GM12878 (cell line): Measurements from ENCODE around the gene SPOCK1. TPM values are rescaled to one million over a fixed set of nuclear protein-coding genes. Genes with fewer than 3 reads are reported as not detected.

Experiments
- ATAC-seq: fragments of 200-7000 bp; cut with Tn5 transposase; 3 replicates; pipeline ENCODE4 v1.9.1; 2020; ENCODE audit warnings: mild to moderate bottlenecking, moderate library complexity
- BruUV-seq: library from RNA; stranded (reverse); fragments of 400-500 nt; replicated peaks from 2 replicates; lab custom pipeline; 2021; lab: Mats Ljungman, UMichigan
- CTCF ChIA-PET: fragments of 300-600 bp; sonication (Branson Sonifier 250); formaldehyde crosslinking; extraction: SDS; loops from one replicate; lab custom pipeline; 2021; ENCODE audit warnings: inconsistent platforms; lab: Yijun Ruan, JAX
- POLR2A ChIA-PET: fragments of 350-600 bp; formaldehyde crosslinking; extraction: SDS; loops from one replicate; lab custom pipeline; 2021; ENCODE audit warnings: inconsistent platforms; lab: Charles Lee
- RAD21 ChIA-PET: fragments of 300-600 bp; sonication (Branson Sonifier 250); formaldehyde crosslinking; loops from one replicate; lab custom pipeline; 2023; ENCODE audit warnings: antibody characterized with exemption; ENCODE audit not compliant: unreplicated experiment; lab: Charles Lee
- SMC1A ChIA-PET: fragments of 300-600 bp; sonication (Branson Sonifier 250); formaldehyde crosslinking; loops from one replicate; lab custom pipeline; 2023; ENCODE audit not compliant: unreplicated experiment, uncharacterized antibody; lab: Charles Lee
- DNase-seq: peaks from one replicate; pipeline ENCODE4 v3.0.0-alpha.2; 2011; ENCODE audit warnings: low read depth, low spot score
- FAIRE-seq: peaks from 3 replicates; lab custom pipeline; 2011; peaks lifted over from hg19 to GRCh38; lab: Jason Lieb, UNC
- H2AFZ ChIP-seq: 2 replicates; pipeline ENCODE4 v1.6.0; 2011; ENCODE audit warnings: low read depth, low read length, control low read depth; ENCODE audit not compliant: control insufficient read depth
- H3K27ac ChIP-seq: 2 replicates; pipeline ENCODE4 v1.5.1; 2011; ENCODE audit warnings: control low read depth; ENCODE audit not compliant: control insufficient read depth, insufficient read depth
- H3K27me3 ChIP-seq, 2 experiments: replicated peaks in 1 of 2; 2 replicates each; pipeline versions ENCODE4 v1.6.0 to v1.6.1; 2011; ENCODE audit warnings: low read length in 1 of 2; ENCODE audit not compliant: control insufficient read depth in 2 of 2, insufficient read depth in 2 of 2
- H3K36me3 ChIP-seq, 2 experiments: 2 replicates each; pipeline ENCODE4 v1.5.1; 2011; ENCODE audit warnings: low read length in 1 of 2; ENCODE audit not compliant: control insufficient read depth in 2 of 2, insufficient read depth in 2 of 2
- H3K4me1 ChIP-seq: 2 replicates; pipeline ENCODE4 v1.6.1; 2011; ENCODE audit warnings: mild to moderate bottlenecking, low read length, moderate library complexity, mixed read lengths; ENCODE audit not compliant: control insufficient read depth, insufficient read depth
- H3K4me2 ChIP-seq: 2 replicates; pipeline ENCODE4 v1.6.0; 2011; ENCODE audit warnings: control low read depth; ENCODE audit not compliant: control insufficient read depth, insufficient read depth
- H3K4me3 ChIP-seq: fragments of 200-600 bp; sonication (generic); 2 replicates; pipeline ENCODE4 v1.5.1; 2016
- H3K79me2 ChIP-seq: 2 replicates; pipeline ENCODE4 v1.6.0; 2011; ENCODE audit warnings: low read length; ENCODE audit not compliant: control insufficient read depth, insufficient read depth
- H3K9ac ChIP-seq: 2 replicates; pipeline ENCODE4 v1.8.0; 2011; ENCODE audit warnings: low read length, control low read depth, mixed read lengths; ENCODE audit not compliant: control insufficient read depth, insufficient read depth
- H3K9me3 ChIP-seq: replicated peaks from 3 replicates; pipeline ENCODE4 v1.5.1; 2011; ENCODE audit warnings: mild to moderate bottlenecking, low read length; ENCODE audit not compliant: control insufficient read depth, insufficient read depth
- H4K20me1 ChIP-seq: 2 replicates; pipeline ENCODE4 v1.6.0; 2011; ENCODE audit not compliant: control insufficient read depth, insufficient read depth
- BHLHE40 ChIP-seq, 2 experiments: fragments of 450-650 bp in 1 of 2; IDR thresholded peaks; 2 replicates each; pipeline ENCODE4 v1.6.1; 2011 to 2017; ENCODE audit warnings: low read depth in 2 of 2, borderline replicate concordance in 1 of 2, improper control_type of control experiment in 1 of 2, low read length in 1 of 2, mild to moderate bottlenecking in 1 of 2
- HCFC1 ChIP-seq: fragments of 150-350 bp; IDR thresholded peaks from 2 replicates; pipeline ENCODE4 v1.6.1; 2014; ENCODE audit warnings: low read length
- HDGF ChIP-seq: fragments of 450-650 bp; IDR thresholded peaks from 2 replicates; pipeline ENCODE4 v1.6.1; 2016; ENCODE audit warnings: antibody characterized with exemption
- JUNB ChIP-seq: IDR thresholded peaks from 2 replicates; pipeline ENCODE4 v1.6.1; 2016; ENCODE audit warnings: antibody characterized with exemption, mild to moderate bottlenecking
- MTA2 ChIP-seq: fragments of 450-650 bp; IDR thresholded peaks from 2 replicates; pipeline ENCODE4 v1.6.1; 2016; ENCODE audit warnings: low read depth, mild to moderate bottlenecking, moderate library complexity
- MTA3 ChIP-seq: IDR thresholded peaks from 2 replicates; pipeline ENCODE4 v1.6.1; 2012; ENCODE audit warnings: low read length, inconsistent platforms, borderline replicate concordance
- MYC ChIP-seq: IDR thresholded peaks from 2 replicates; pipeline ENCODE4 v1.6.1; 2011; ENCODE audit warnings: mild to moderate bottlenecking, low read length, moderate library complexity, inconsistent platforms; ENCODE audit not compliant: insufficient read depth, insufficient replicate concordance, insufficient read length, severe bottlenecking
- NFYA ChIP-seq: IDR thresholded peaks from 2 replicates; pipeline ENCODE4 v1.6.1; 2011; ENCODE audit warnings: low read depth, mild to moderate bottlenecking, low read length, improper control_type of control experiment, borderline replicate concordance
- NRF1 ChIP-seq: conservative IDR thresholded peaks from 2 replicates; pipeline ENCODE4 v1.6.1; 2011; ENCODE audit warnings: mild to moderate bottlenecking, low read depth, low read length, improper control_type of control experiment
- POLR2AphosphoS5 ChIP-seq: IDR thresholded peaks from 2 replicates; pipeline ENCODE4 v1.6.1; 2011; ENCODE audit warnings: mild to moderate bottlenecking, low read length, inconsistent platforms
- POU2F2 ChIP-seq: IDR thresholded peaks from 3 replicates; pipeline ENCODE4 v1.6.1; 2011; ENCODE audit warnings: low read depth, mild to moderate bottlenecking, low read length, borderline replicate concordance
- TCF3 ChIP-seq: IDR thresholded peaks from 2 replicates; pipeline ENCODE4 v1.6.1; 2012; ENCODE audit warnings: low read depth, mild to moderate bottlenecking, low read length, borderline replicate concordance; ENCODE audit not compliant: insufficient read depth
- WRNIP1 ChIP-seq: IDR thresholded peaks from 2 replicates; pipeline ENCODE4 v1.6.1; 2011; ENCODE audit warnings: low read depth, low read length, improper control_type of control experiment, borderline replicate concordance
- ZNF274 ChIP-seq: IDR thresholded peaks from one replicate; pipeline ENCODE4 v1.8.0; 2011; ENCODE audit not compliant: insufficient read length, insufficient read depth
- ZNF622 ChIP-seq: fragments of 450-650 bp; IDR thresholded peaks from 2 replicates; pipeline ENCODE4 v1.6.1; 2017; ENCODE audit warnings: mild to moderate bottlenecking, inconsistent platforms
- in situ Hi-C: fragments of 300-500 bp; cut with MboI; formaldehyde crosslinking; loops from 9 replicates; pipeline ENCODE4 v1.14.3; 2018; ENCODE audit warnings: mixed read lengths
- intact Hi-C: fragments of 100-400 bp; cut with micrococcal nuclease; formaldehyde crosslinking; loops from one replicate; pipeline ENCODE4 v1.14.2; 2022; ENCODE audit not compliant: unreplicated experiment
- polyA plus RNA-seq, 11 experiments: library from polyadenylated mRNA; depleted of rRNA in 4 of 11; unstranded in 6 of 11; stranded (reverse) in 5 of 11; fragments of >200 nt; fragmentation: Nextera tagmentation in 4 of 11; fragmentation: Illumina TruSeq in 1 of 11; extraction: Ambion mirVana in 4 of 11; extraction: Trizol in 1 of 11; gene quantifications; 1 replicate in 1 of 11; 2 replicates in 10 of 11; pipeline versions ENCODE4 v1.2.1 to v1.2.3, GENCODE V29; 2011 to 2016; ENCODE audit warnings: inconsistent platforms in 2 of 11, missing spikeins in 2 of 11, low read depth in 1 of 11
- total RNA-seq, 4 experiments: library from RNA; depleted of rRNA in 3 of 4; stranded (reverse); fragments of >200 nt in 3 of 4; fragmentation: Illumina TruSeq in 1 of 4; extraction: Trizol in 1 of 4; gene quantifications; 2 replicates each; pipeline versions ENCODE4 v1.2.1 to v1.2.3, GENCODE V29; 2013 to 2021
- TF ChIP-seq, protein P1 (sequence below): fragments of 450-650 bp; conservative IDR thresholded peaks from 2 replicates; pipeline ENCODE4 v1.6.1; 2017; ENCODE audit warnings: mild to moderate bottlenecking, moderate library complexity
- TF ChIP-seq, protein P2 (sequence below): IDR thresholded peaks from 2 replicates; pipeline ENCODE4 v1.6.1; 2011; ENCODE audit warnings: borderline replicate concordance, low read depth, mild to moderate bottlenecking, moderate library complexity, low read length; ENCODE audit not compliant: insufficient read depth, poor library complexity, severe bottlenecking
- TF ChIP-seq, protein P3 (sequence below): fragments of 450-650 bp; IDR thresholded peaks from 2 replicates; pipeline ENCODE4 v1.6.1; 2018; ENCODE audit warnings: borderline replicate concordance, mild to moderate bottlenecking; ENCODE audit not compliant: partially characterized antibody
- TF ChIP-seq, protein P4 (sequence below): IDR thresholded peaks from 2 replicates; pipeline ENCODE4 v1.6.1; 2012; ENCODE audit warnings: low read depth, low read length, improper control_type of control experiment

The SPOCK1 gene
- total and polyA plus RNA-seq, 10 of the 15 experiments (the other 5 are each of a cell fraction or from before 2014, with no cell fraction given) = 0.06 to 0.68 (median 0.25) TPM; not detected in 3

DNA sequence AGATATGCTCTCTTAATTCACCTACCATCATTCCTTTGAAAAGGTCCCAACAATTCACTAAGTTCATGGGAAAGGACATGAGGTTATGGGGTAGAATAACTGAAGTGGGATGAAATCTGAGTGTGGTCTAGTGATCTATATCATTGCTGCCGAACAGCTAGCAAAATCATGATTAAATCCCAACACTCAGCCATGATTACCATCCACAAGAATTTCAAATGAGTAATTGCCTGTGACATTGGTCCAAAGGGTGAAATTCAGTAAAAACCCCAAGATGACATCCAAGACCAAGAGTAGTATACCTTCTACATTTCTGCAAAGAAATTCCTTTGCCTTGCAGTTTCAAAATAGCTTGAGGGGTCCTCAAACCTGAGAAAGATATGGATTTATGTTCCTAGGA lies 225.6 kb downstream of the SPOCK1 start (continued):
- TF ChIP-seq, protein P1, sequence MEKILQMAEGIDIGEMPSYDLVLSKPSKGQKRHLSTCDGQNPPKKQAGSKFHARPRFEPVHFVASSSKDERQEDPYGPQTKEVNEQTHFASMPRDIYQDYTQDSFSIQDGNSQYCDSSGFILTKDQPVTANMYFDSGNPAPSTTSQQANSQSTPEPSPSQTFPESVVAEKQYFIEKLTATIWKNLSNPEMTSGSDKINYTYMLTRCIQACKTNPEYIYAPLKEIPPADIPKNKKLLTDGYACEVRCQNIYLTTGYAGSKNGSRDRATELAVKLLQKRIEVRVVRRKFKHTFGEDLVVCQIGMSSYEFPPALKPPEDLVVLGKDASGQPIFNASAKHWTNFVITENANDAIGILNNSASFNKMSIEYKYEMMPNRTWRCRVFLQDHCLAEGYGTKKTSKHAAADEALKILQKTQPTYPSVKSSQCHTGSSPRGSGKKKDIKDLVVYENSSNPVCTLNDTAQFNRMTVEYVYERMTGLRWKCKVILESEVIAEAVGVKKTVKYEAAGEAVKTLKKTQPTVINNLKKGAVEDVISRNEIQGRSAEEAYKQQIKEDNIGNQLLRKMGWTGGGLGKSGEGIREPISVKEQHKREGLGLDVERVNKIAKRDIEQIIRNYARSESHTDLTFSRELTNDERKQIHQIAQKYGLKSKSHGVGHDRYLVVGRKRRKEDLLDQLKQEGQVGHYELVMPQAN = no peak
- TF ChIP-seq WRNIP1 (no peak), NRF1 (no peak), ZNF622 (no peak), MTA3 (no peak), MTA2 (no peak), TCF3 (no peak), POU2F2 (no peak)

DNA sequence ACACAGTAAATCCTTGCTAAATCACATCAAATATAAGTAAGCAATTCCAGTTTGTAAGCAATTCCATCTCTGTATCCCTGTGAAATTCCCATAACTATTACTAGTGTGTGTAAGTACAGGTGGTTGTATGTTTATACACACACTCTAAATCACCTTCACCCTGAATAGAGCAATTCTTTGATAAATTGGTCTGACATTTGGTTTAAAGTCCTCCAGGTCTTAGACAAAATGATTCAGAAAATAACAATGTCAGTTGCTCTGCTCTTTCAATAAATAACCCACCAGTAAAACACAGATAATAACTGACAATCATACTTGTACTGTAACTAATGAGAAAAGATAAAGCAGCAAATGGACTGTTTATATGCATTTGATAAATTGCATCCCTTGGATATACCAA lies 226.3 kb downstream of the SPOCK1 start:
- POLR2A ChIA-PET = no interaction called here
- TF ChIP-seq, protein P2, sequence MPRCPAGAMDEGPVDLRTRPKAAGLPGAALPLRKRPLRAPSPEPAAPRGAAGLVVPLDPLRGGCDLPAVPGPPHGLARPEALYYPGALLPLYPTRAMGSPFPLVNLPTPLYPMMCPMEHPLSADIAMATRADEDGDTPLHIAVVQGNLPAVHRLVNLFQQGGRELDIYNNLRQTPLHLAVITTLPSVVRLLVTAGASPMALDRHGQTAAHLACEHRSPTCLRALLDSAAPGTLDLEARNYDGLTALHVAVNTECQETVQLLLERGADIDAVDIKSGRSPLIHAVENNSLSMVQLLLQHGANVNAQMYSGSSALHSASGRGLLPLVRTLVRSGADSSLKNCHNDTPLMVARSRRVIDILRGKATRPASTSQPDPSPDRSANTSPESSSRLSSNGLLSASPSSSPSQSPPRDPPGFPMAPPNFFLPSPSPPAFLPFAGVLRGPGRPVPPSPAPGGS = no peak
- no peak for TF ChIP-seq HDGF
- TF ChIP-seq ZNF274 = no peak
- no peak for TF ChIP-seq MYC
- TF ChIP-seq NRF1 = no peak
- TF ChIP-seq POLR2AphosphoS5 = no peak
- TF ChIP-seq JUNB = no peak
- no peak for TF ChIP-seq NFYA
- TF ChIP-seq, protein P3, sequence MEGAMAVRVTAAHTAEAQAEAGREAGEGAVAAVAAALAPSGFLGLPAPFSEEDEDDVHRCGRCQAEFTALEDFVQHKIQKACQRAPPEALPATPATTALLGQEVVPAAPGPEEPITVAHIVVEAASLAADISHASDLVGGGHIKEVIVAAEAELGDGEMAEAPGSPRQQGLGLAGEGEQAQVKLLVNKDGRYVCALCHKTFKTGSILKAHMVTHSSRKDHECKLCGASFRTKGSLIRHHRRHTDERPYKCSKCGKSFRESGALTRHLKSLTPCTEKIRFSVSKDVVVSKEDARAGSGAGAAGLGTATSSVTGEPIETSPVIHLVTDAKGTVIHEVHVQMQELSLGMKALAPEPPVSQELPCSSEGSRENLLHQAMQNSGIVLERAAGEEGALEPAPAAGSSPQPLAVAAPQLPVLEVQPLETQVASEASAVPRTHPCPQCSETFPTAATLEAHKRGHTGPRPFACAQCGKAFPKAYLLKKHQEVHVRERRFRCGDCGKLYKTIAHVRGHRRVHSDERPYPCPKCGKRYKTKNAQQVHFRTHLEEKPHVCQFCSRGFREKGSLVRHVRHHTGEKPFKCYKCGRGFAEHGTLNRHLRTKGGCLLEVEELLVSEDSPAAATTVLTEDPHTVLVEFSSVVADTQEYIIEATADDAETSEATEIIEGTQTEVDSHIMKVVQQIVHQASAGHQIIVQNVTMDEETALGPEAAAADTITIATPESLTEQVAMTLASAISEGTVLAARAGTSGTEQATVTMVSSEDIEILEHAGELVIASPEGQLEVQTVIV = no peak
- TF ChIP-seq, protein P4, sequence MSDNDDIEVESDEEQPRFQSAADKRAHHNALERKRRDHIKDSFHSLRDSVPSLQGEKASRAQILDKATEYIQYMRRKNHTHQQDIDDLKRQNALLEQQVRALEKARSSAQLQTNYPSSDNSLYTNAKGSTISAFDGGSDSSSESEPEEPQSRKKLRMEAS = no peak
- no peak for TF ChIP-seq BHLHE40 (IDR thresholded peaks at IDR 0.05; ENCODE audit: borderline replicate concordance in 1 of 2, low read depth in 2 of 2, low read length in 1 of 2)
- TF ChIP-seq HCFC1 = no peak

More for the DNA sequence above, 226.3 kb downstream of the SPOCK1 start:
- intact Hi-C loops = no loop called here
- Histone ChIP-seq H3K4me3 (no peak overlapping the region), H3K79me2 (no peaks in the 10 kb centered on the region), H3K36me3 (no peaks in the 10 kb centered on the region), H2AFZ (no peak overlapping the region), H3K27me3 (no peaks in the 10 kb centered on the region), H4K20me1 (no peaks in the 10 kb centered on the region), H3K4me2 (no peak overlapping the region), H3K9me3 (no peaks in the 10 kb centered on the region), H3K27ac (no peak overlapping the region), H3K9ac (no peak overlapping the region), H3K4me1 (no peaks in the 10 kb centered on the region)
- FAIRE-seq = no peak
- RAD21 ChIA-PET = no interaction called here
- no peak for DNase-seq
- SMC1A ChIA-PET = no interaction called here
- CTCF ChIA-PET = no interaction called here
- BruUV-seq = no TSS peak
- no peak for ATAC-seq
- in situ Hi-C loops = no loop called here
